GM12878 (cell line): ENCODE data around the gene CEP135. TPM values are rescaled to one million over a fixed set of nuclear protein-coding genes. Genes with fewer than 3 reads are reported as not detected.

Experiments
- ATAC-seq: fragments of 200-7000 bp; cut with Tn5 transposase; 3 replicates; pipeline ENCODE4 v1.9.1; 2020; ENCODE audit warnings: mild to moderate bottlenecking, moderate library complexity
- BruUV-seq: library from RNA; stranded (reverse); fragments of 400-500 nt; replicated peaks from 2 replicates; lab custom pipeline; 2021; lab: Mats Ljungman, UMichigan
- CTCF ChIA-PET: fragments of 300-600 bp; sonication (Branson Sonifier 250); formaldehyde crosslinking; extraction: SDS; loops from one replicate; lab custom pipeline; 2021; ENCODE audit warnings: inconsistent platforms; lab: Yijun Ruan, JAX
- POLR2A ChIA-PET: fragments of 350-600 bp; formaldehyde crosslinking; extraction: SDS; loops from one replicate; lab custom pipeline; 2021; ENCODE audit warnings: inconsistent platforms; lab: Charles Lee
- RAD21 ChIA-PET: fragments of 300-600 bp; sonication (Branson Sonifier 250); formaldehyde crosslinking; loops from one replicate; lab custom pipeline; 2023; ENCODE audit warnings: antibody characterized with exemption; ENCODE audit not compliant: unreplicated experiment; lab: Charles Lee
- SMC1A ChIA-PET: fragments of 300-600 bp; sonication (Branson Sonifier 250); formaldehyde crosslinking; loops from one replicate; lab custom pipeline; 2023; ENCODE audit not compliant: unreplicated experiment, uncharacterized antibody; lab: Charles Lee
- DNase-seq: peaks from one replicate; pipeline ENCODE4 v3.0.0-alpha.2; 2011; ENCODE audit warnings: low read depth, low spot score
- FAIRE-seq: peaks from 3 replicates; lab custom pipeline; 2011; peaks lifted over from hg19 to GRCh38; lab: Jason Lieb, UNC
- H2AFZ ChIP-seq: 2 replicates; pipeline ENCODE4 v1.6.0; 2011; ENCODE audit warnings: low read depth, low read length, control low read depth; ENCODE audit not compliant: control insufficient read depth
- H3K27ac ChIP-seq: 2 replicates; pipeline ENCODE4 v1.5.1; 2011; ENCODE audit warnings: control low read depth; ENCODE audit not compliant: control insufficient read depth, insufficient read depth
- H3K27me3 ChIP-seq, 2 experiments: replicated peaks in 1 of 2; 2 replicates each; pipeline versions ENCODE4 v1.6.0 to v1.6.1; 2011; ENCODE audit warnings: low read length in 1 of 2; ENCODE audit not compliant: control insufficient read depth in 2 of 2, insufficient read depth in 2 of 2
- H3K36me3 ChIP-seq, 2 experiments: 2 replicates each; pipeline ENCODE4 v1.5.1; 2011; ENCODE audit warnings: low read length in 1 of 2; ENCODE audit not compliant: control insufficient read depth in 2 of 2, insufficient read depth in 2 of 2
- H3K4me1 ChIP-seq: 2 replicates; pipeline ENCODE4 v1.6.1; 2011; ENCODE audit warnings: mild to moderate bottlenecking, low read length, moderate library complexity, mixed read lengths; ENCODE audit not compliant: control insufficient read depth, insufficient read depth
- H3K4me2 ChIP-seq: 2 replicates; pipeline ENCODE4 v1.6.0; 2011; ENCODE audit warnings: control low read depth; ENCODE audit not compliant: control insufficient read depth, insufficient read depth
- H3K4me3 ChIP-seq: fragments of 200-600 bp; sonication (generic); 2 replicates; pipeline ENCODE4 v1.5.1; 2016
- H3K79me2 ChIP-seq: 2 replicates; pipeline ENCODE4 v1.6.0; 2011; ENCODE audit warnings: low read length; ENCODE audit not compliant: control insufficient read depth, insufficient read depth
- H3K9ac ChIP-seq: 2 replicates; pipeline ENCODE4 v1.8.0; 2011; ENCODE audit warnings: low read length, control low read depth, mixed read lengths; ENCODE audit not compliant: control insufficient read depth, insufficient read depth
- H3K9me3 ChIP-seq: replicated peaks from 3 replicates; pipeline ENCODE4 v1.5.1; 2011; ENCODE audit warnings: mild to moderate bottlenecking, low read length; ENCODE audit not compliant: control insufficient read depth, insufficient read depth
- H4K20me1 ChIP-seq: 2 replicates; pipeline ENCODE4 v1.6.0; 2011; ENCODE audit not compliant: control insufficient read depth, insufficient read depth
- ATF7 ChIP-seq: fragments of 450-650 bp; IDR thresholded peaks from 2 replicates; pipeline ENCODE4 v1.6.1; 2016; ENCODE audit warnings: low read depth, mild to moderate bottlenecking
- BMI1 ChIP-seq: fragments of 450-650 bp; IDR thresholded peaks from 2 replicates; pipeline ENCODE4 v1.6.1; 2016; ENCODE audit warnings: mild to moderate bottlenecking, moderate library complexity, borderline replicate concordance
- E2F8 ChIP-seq: fragments of 450-650 bp; IDR thresholded peaks from 2 replicates; pipeline ENCODE4 v1.6.1; 2018; ENCODE audit warnings: mild to moderate bottlenecking, low read depth, moderate library complexity; ENCODE audit not compliant: partially characterized antibody
- HCFC1 ChIP-seq: fragments of 150-350 bp; IDR thresholded peaks from 2 replicates; pipeline ENCODE4 v1.6.1; 2014; ENCODE audit warnings: low read length
- IRF3 ChIP-seq: fragments of 450-650 bp; IDR thresholded peaks from 2 replicates; pipeline ENCODE4 v1.6.1; 2014; ENCODE audit warnings: mild to moderate bottlenecking
- NR2C1 ChIP-seq: fragments of 450-650 bp; IDR thresholded peaks from 2 replicates; pipeline ENCODE4 v1.6.1; 2017; ENCODE audit warnings: antibody characterized with exemption, mild to moderate bottlenecking, moderate library complexity
- PKNOX1 ChIP-seq: fragments of 450-650 bp; IDR thresholded peaks from 2 replicates; pipeline ENCODE4 v1.6.1; 2016; ENCODE audit warnings: mild to moderate bottlenecking
- RAD21 ChIP-seq: IDR thresholded peaks from 2 replicates; pipeline ENCODE4 v1.6.1; 2011; ENCODE audit warnings: mild to moderate bottlenecking, low read depth, low read length, moderate library complexity; ENCODE audit not compliant: insufficient read depth
- STAT3 ChIP-seq: IDR thresholded peaks from 2 replicates; pipeline ENCODE4 v1.6.1; 2011; ENCODE audit warnings: low read depth, low read length, improper control_type of control experiment
- TARDBP ChIP-seq: IDR thresholded peaks from 2 replicates; pipeline ENCODE4 v1.6.1; 2016; ENCODE audit warnings: borderline replicate concordance
- YBX1 ChIP-seq: fragments of 450-650 bp; IDR thresholded peaks from 2 replicates; pipeline ENCODE4 v1.6.1; 2016; ENCODE audit warnings: antibody characterized with exemption
- ZBTB33 ChIP-seq: fragments of 450-650 bp; IDR thresholded peaks from 2 replicates; pipeline ENCODE4 v1.6.1; 2017; ENCODE audit warnings: mild to moderate bottlenecking
- in situ Hi-C: fragments of 300-500 bp; cut with MboI; formaldehyde crosslinking; loops from 9 replicates; pipeline ENCODE4 v1.14.3; 2018; ENCODE audit warnings: mixed read lengths
- intact Hi-C: fragments of 100-400 bp; cut with micrococcal nuclease; formaldehyde crosslinking; loops from one replicate; pipeline ENCODE4 v1.14.2; 2022; ENCODE audit not compliant: unreplicated experiment
- polyA plus RNA-seq, 11 experiments: library from polyadenylated mRNA; depleted of rRNA in 4 of 11; unstranded in 6 of 11; stranded (reverse) in 5 of 11; fragments of >200 nt; fragmentation: Nextera tagmentation in 4 of 11; fragmentation: Illumina TruSeq in 1 of 11; extraction: Ambion mirVana in 4 of 11; extraction: Trizol in 1 of 11; gene quantifications; 1 replicate in 1 of 11; 2 replicates in 10 of 11; pipeline versions ENCODE4 v1.2.1 to v1.2.3, GENCODE V29; 2011 to 2016; ENCODE audit warnings: inconsistent platforms in 2 of 11, missing spikeins in 2 of 11, low read depth in 1 of 11
- total RNA-seq, 4 experiments: library from RNA; depleted of rRNA in 3 of 4; stranded (reverse); fragments of >200 nt in 3 of 4; fragmentation: Illumina TruSeq in 1 of 4; extraction: Trizol in 1 of 4; gene quantifications; 2 replicates each; pipeline versions ENCODE4 v1.2.1 to v1.2.3, GENCODE V29; 2013 to 2021

Gene CEP135
- total and polyA plus RNA-seq, 10 of the 15 experiments (the other 5 are each of a cell fraction or from before 2014, with no cell fraction given), result 2.9 to 13.6 (median 10.1) TPM

GRCh38 chr4:55903577-55903976 is 45.2 kb upstream of the CEP135 start:
- ATAC-seq, result no peak
- Histone ChIP-seq H3K27ac (no peak overlapping the region), H4K20me1 (no peaks in the 10 kb centered on the region), H3K27me3 (no peaks in the 10 kb centered on the region), H3K4me2 (no peak overlapping the region), H3K36me3 (peaks cover 0 to 6% of the 10 kb centered on the region in 2 experiments; a peak in 1 of 4 replicates), H2AFZ (no peak overlapping the region), H3K9ac (no peak overlapping the region), H3K9me3 (no peaks in the 10 kb centered on the region), H3K4me1 (no peaks in the 10 kb centered on the region), H3K4me3 (no peak overlapping the region), H3K79me2 (no peaks in the 10 kb centered on the region)
- ChIA-PET POLR2A (no interaction called here), RAD21 (no interaction called here), CTCF (no interaction called here), SMC1A (interaction anchor here (0.5 to 1.5 kb wide), 3 partner anchors 9 to 44 kb away, joined by 3 to 4 read pairs (median 3); no protein-coding TSS in a partner anchor)
- in situ Hi-C loops, result no loop called here
- intact Hi-C loops, result no loop called here
- no peak for DNase-seq
- TF ChIP-seq IRF3, result no peak
- TF ChIP-seq BMI1, result no peak
- no TSS peak for BruUV-seq
- no peak for FAIRE-seq

- BruUV-seq, result no TSS peak
- Histone ChIP-seq H3K27ac (no peak overlapping the region), H3K4me2 (no peak overlapping the region), H3K4me3 (no peak overlapping the region), H3K9ac (no peak overlapping the region), H3K4me1 (no peaks in the 10 kb centered on the region), H2AFZ (no peak overlapping the region), H4K20me1 (no peaks in the 10 kb centered on the region), H3K79me2 (no peaks in the 10 kb centered on the region), H3K36me3 (peaks cover 0 to 6% of the 10 kb centered on the region in 2 experiments; a peak in 1 of 4 replicates), H3K9me3 (no peaks in the 10 kb centered on the region), H3K27me3 (no peaks in the 10 kb centered on the region)
- no peak for ATAC-seq
- in situ Hi-C loops (no loop called here), intact Hi-C loops (no loop called here)
- FAIRE-seq, result no peak
- CTCF ChIA-PET, result no interaction called here
- RAD21 ChIA-PET, result no interaction called here
- POLR2A ChIA-PET, result no interaction called here
- SMC1A ChIA-PET, result no interaction called here
- DNase-seq, result no peak
- TF ChIP-seq E2F8 (no peak), PKNOX1 (no peak), ATF7 (no peak), TARDBP (no peak), STAT3 (no peak), RAD21 (no peak), NR2C1 (no peak), ZBTB33 (no peak), HCFC1 (no peak), YBX1 (no peak)
Measured at GRCh38 chr4:55904576-55904975, 44.2 kb upstream of the CEP135 start.
